Activated CD4-positive, alpha-beta T cell treated with anti-CD3 and anti-CD28 coated beads, Interleukin-2, amount 50 U/mL, for 1 hour (primary cell): ENCODE results near the gene CSTA.

Experiments
- DNase-seq: peaks from one replicate; pipeline ENCODE4 v3.0.0-alpha.2; 2020

The CSTA gene, protein sequence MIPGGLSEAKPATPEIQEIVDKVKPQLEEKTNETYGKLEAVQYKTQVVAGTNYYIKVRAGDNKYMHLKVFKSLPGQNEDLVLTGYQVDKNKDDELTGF

GRCh38 chr3:122324871-122325323 lies at the start of gene CSTA:
Gene CSTA, plus strand, starts transcription at chr3:122325248. Its CDS starts 45 bp downstream, at chr3:122325293.
- no peak for DNase-seq

DNA sequence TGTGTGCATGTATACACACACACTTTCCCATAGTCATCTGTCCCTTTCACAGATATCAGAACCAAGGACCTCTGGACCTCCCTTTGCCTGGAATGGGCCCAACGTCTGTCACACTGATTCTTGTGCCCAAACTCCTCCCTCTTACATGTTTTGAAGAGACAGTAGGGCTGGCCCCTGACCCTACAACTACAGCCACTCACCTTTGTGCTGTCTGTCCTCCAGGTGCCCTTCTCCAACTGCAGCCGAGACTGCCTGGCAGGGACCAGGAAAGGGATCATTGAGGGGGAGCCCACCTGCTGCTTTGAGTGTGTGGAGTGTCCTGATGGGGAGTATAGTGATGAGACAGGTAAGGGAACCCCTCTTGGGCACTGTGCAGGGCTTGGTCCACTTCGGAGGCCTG lies 43.2 kb upstream of the CSTA start:
- DNase-seq: no peak

DNA sequence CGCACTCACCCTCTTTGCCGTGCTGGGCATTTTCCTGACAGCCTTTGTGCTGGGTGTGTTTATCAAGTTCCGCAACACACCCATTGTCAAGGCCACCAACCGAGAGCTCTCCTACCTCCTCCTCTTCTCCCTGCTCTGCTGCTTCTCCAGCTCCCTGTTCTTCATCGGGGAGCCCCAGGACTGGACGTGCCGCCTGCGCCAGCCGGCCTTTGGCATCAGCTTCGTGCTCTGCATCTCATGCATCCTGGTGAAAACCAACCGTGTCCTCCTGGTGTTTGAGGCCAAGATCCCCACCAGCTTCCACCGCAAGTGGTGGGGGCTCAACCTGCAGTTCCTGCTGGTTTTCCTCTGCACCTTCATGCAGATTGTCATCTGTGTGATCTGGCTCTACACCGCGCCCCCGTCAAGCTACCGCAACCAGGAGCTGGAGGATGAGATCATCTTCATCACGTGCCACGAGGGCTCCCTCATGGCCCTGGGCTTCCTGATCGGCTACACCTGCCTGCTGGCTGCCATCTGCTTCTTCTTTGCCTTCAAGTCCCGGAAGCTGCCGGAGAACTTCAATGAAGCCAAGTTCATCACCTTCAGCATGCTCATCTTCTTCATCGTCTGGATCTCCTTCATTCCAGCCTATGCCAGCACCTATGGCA lies 41.1 kb upstream of the CSTA start:
- no peak for DNase-seq

DNA sequence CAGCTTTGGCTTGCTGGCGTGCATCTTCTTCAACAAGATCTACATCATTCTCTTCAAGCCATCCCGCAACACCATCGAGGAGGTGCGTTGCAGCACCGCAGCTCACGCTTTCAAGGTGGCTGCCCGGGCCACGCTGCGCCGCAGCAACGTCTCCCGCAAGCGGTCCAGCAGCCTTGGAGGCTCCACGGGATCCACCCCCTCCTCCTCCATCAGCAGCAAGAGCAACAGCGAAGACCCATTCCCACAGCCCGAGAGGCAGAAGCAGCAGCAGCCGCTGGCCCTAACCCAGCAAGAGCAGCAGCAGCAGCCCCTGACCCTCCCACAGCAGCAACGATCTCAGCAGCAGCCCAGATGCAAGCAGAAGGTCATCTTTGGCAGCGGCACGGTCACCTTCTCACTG lies 40.6 kb upstream of the CSTA start:
- no peak for DNase-seq

DNA sequence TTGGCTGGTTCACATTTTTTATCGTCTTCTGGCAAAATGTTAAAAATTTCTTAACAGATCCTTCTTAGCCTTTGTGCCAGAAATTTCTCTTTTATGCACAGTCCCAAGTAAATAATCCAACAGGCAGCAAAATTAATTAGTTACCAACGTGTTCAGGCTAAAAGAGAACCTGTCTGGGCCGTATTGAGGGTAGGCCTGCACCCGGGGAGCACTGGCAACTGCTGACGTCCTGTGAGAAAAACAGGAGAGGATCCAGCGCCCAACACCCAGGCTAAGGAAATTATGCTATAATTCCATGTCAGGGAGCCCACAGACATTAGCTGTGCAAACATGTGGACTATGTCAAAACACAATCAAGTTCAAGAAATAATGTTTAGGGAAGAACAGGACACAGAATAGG lies 30.7 kb upstream of the CSTA start:
- no peak for DNase-seq

- no peak for DNase-seq
Observed at GRCh38 chr3:122295266-122296062, 29.6 kb upstream of the CSTA start.

DNA sequence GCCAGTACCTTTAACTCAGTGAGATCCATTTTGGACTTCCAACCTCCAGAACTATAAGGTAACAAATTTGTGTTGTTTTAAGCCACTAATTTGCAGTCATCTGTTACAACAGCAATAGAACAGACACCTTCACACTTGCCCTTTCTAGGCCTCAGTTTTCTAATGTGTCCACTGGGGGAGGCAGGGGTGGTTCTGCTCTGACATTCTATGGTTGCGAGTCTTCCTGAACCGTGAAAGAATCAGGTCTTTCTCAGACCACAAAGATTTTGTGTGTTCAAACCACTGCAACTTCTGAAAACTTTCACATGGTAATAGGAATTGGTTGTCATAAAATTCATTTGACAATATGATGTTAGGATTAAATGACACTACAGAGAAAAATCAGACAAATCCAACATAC lies 26.8 kb upstream of the CSTA start:
- no peak for DNase-seq

GRCh38 chr3:122299215-122299614 lies 25.8 kb upstream of the CSTA start:
- DNase-seq: no peak

DNA sequence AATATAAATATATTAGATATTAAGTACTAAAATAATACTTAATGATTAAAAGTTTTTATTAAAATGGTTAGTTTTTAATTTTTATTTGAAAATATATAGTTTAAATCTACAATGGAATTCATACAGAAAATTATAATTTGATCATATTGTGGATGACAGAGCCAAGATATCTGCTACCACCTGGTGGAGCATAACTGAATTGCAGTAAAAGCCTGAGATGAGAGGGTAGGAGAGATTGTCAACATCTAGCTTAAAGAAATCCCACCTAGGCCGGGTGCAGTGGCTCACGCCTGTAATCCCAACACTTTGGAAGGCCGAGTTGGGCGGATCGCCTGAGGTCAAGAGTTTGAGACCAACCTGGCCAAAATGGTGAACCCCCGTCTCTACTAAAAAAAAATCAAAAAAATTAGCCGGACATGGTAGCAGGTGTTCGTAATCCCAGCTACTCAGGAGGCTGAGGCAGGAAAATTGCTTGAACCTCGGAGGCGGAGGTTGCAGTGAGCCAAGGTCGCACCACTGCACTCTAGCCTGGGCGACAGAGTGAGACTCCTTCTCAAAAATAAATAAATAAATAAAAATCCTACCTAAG lies 25.1 kb upstream of the CSTA start:
- DNase-seq: peak; percentile 11

DNA sequence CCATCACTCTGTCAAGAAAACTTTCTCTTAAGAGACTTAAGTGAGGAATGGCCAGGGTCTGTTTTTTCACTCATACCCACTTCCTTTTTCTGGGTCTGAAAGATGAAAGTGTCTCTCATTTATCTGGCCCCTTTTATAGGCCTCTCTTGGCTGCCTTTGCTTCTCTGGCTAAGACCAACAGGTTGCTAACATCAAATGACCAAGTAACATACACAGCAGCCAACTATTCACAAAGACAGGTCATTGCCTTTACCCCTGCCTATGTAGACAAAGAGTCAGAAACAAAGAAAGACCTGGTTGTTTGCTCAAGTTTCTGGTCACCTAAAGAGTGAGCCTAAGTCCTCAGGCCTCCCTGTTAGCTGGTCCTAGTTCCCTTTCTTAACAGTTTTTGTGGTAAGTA lies 24.0 kb upstream of the CSTA start:
- DNase-seq: no peak

DNA sequence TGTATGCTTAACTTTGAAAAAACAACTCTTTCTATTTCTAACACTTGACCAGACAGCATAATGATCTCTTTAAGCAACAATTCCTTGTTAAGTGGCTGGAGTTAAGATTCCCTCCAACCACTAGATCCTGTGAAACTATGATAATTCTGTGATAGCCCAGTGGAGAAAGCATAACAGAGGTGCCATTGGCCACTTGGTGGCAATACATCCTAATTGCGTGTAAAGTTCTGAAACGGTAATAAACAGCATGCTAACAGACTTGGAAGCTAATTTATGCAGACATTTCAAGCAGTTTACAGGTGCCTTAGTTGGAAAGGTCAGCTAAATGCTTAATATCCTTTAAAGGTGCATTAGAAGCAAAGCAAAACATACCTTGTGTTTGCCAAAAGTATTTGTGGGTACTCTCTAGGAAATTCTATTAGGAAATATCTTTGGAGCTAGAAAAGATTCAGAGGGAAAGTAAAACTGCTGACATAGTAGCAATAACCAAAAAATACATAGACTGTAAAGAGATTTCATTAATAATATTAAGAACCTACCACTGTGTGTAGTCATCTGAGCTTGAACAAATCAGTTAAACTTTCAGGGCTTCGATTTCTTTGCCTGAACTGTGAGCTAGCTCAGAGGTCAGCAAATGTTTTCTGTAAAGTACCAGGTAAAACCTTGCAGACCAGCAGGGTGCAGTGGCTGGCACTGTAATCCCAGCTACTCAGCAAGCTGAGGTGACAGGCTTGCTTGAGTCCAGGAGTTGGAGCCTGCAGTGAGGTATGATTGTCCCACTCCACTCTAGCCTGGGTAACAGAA lies 19.0 kb upstream of the CSTA start:
- no peak for DNase-seq

GRCh38 chr3:122306622-122306953 lies 18.5 kb upstream of the CSTA start:
- DNase-seq: no peak

- DNase-seq: no peak
Observed at GRCh38 chr3:122307094-122307687, 17.9 kb upstream of the CSTA start.

- DNase-seq: no peak
Observed at GRCh38 chr3:122307976-122308375, 17.1 kb upstream of the CSTA start.

GRCh38 chr3:122310361-122310760 lies 14.7 kb upstream of the CSTA start:
- DNase-seq: no peak

DNA sequence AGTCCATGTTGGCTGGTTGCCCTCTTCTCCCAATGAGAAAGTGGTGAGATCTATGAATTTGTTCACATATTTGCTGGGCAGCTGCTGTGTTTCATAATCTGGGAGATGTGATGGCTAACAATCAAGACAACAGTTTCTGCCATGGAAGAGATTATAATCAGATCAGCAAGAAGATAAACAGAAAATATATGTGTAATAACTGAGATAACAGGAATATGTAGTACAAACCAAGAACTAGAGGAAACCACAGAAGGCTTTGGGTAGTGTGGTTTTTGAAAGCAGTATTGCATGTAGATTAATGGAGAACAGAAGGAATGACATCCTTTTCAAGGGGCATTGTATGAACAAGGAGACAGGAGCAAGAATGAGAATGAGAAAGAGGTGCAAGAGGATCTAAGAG lies 12.2 kb upstream of the CSTA start:
- no peak for DNase-seq

GRCh38 chr3:122313281-122313680 lies 11.8 kb upstream of the CSTA start:
- DNase-seq: no peak

- no peak for DNase-seq
Observed at GRCh38 chr3:122314228-122314876, 10.7 kb upstream of the CSTA start.

- no peak for DNase-seq
Observed at GRCh38 chr3:122315619-122316018, 9.4 kb upstream of the CSTA start.

DNA sequence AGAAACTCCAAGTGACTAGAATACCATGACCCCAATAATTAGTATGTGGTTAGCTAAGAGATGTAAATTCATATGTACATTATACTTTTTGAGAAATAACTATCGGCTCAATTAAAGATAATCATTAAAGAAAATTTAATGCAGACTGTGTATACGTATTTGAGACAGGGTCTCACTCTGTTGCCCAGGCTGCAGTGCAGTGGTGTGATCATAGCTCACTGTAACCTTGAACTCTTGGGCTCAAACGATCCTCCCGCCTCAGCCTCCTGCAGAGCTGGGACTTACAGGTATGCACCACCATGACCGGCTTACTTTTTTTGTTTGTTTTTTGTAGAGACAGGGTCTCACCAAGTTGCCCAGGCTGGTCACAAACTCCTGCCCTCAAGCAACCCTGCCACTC lies 8.7 kb upstream of the CSTA start:
- no peak for DNase-seq

DNA sequence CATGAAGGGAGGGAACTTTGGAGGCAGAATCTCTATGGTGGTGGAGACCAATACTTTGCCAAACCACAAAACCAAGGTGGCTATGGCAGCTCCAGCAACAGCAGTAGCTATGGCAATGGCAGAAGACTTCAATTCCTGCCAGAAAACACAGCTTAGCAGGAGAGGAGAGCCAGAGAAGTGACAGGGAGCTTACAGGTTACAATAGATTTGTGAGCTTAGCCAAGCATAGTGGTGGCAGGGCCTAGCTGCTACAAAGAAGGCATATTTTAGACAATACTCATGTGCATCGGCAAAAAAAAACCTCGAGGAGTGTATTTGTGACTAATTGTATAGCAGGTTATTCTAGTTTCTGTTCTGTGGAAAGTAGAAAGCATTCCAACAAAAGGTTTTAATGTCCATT lies 6.4 kb upstream of the CSTA start:
- DNase-seq: no peak
